Measurements from ENCODE around the gene PLCB4. TPM values are rescaled to one million over a fixed set of nuclear protein-coding genes. Genes with fewer than 3 reads are reported as not detected.

PLCB4 gene
- polyA plus RNA-seq, 1 donor (not counting 4 experiments of a cell fraction or from before 2014, with no cell fraction given), result 4.1 TPM

- Histone ChIP-seq H3K27me3 (ENCODE audit: control insufficient read depth, extremely low read depth, insufficient read depth, low read length) (no peaks in the 10 kb centered on the region), H3K4me2 (ENCODE audit: control insufficient read depth, extremely low read depth, insufficient read depth, low read depth, low read length) (no peak overlapping the region), H3K9me3 (ENCODE audit: control insufficient read depth, low read depth, low read length) (no peaks in the 10 kb centered on the region), H3K79me2 (ENCODE audit: control insufficient read depth, insufficient read depth, low read length) (no peaks in the 10 kb centered on the region), H3K4me1 (ENCODE audit: control insufficient read depth, extremely low read depth, insufficient read depth, low read length) (no peaks in the 10 kb centered on the region), H4K20me1 (ENCODE audit: control insufficient read depth, extremely low read depth, insufficient read depth, low read length) (no peaks in the 10 kb centered on the region), H2AFZ (ENCODE audit: control insufficient read depth, low read length) (no peak overlapping the region), H3K9ac (ENCODE audit: control insufficient read depth, extremely low read depth, insufficient read depth, low read length) (no peak overlapping the region), H3K9me1 (ENCODE audit: control insufficient read depth, extremely low read depth, insufficient read depth, low read length) (no peaks in the 10 kb centered on the region), H3K36me3 (ENCODE audit: control insufficient read depth in 2 of 2, extremely low read depth in 1 of 2, insufficient read depth in 2 of 2, low read length in 2 of 2) (no peaks in the 10 kb centered on the region), H3K4me3 (ENCODE audit: control insufficient read depth in 2 of 3, extremely low read depth in 1 of 3, insufficient read depth in 2 of 3, low read depth in 1 of 3, low read length in 3 of 3) (no peak overlapping the region), H3K27ac (ENCODE audit: control insufficient read depth, insufficient read depth, low read length) (no peak overlapping the region)
- FAIRE-seq (no peak), DNase-seq (ENCODE audit: low read depth, low spot score) (no peak)
- dilution Hi-C loops (cut with MboI; ENCODE audit: extremely low pct_ligation_motif_present, low sequenced_read_pairs), result no loop called here
- no peak for TF ChIP-seq EZH2 (IDR thresholded peaks at IDR 0.05; ENCODE audit: low read length)
- TF ChIP-seq CTCF (optimal IDR thresholded peaks at IDR 0.05 in 1 of 3, IDR thresholded peaks at IDR 0.05 in 1 of 3, conservative IDR thresholded peaks at IDR 0.05 in 1 of 3; ENCODE audit: extremely low read depth in 1 of 3, insufficient read depth in 2 of 3, low read length in 3 of 3), result no peak
Measured at GRCh38 chr20:9329355-9330101, 260.6 kb downstream of the PLCB4 start.

- Histone ChIP-seq H3K9me3 (ENCODE audit: control insufficient read depth, low read depth, low read length) (no peaks in the 10 kb centered on the region), H3K9ac (ENCODE audit: control insufficient read depth, extremely low read depth, insufficient read depth, low read length) (no peak overlapping the region), H3K4me3 (ENCODE audit: control insufficient read depth in 2 of 3, extremely low read depth in 1 of 3, insufficient read depth in 2 of 3, low read depth in 1 of 3, low read length in 3 of 3) (no peak overlapping the region), H3K79me2 (ENCODE audit: control insufficient read depth, insufficient read depth, low read length) (no peaks in the 10 kb centered on the region), H3K4me1 (ENCODE audit: control insufficient read depth, extremely low read depth, insufficient read depth, low read length) (no peaks in the 10 kb centered on the region), H4K20me1 (ENCODE audit: control insufficient read depth, extremely low read depth, insufficient read depth, low read length) (no peaks in the 10 kb centered on the region), H3K36me3 (ENCODE audit: control insufficient read depth in 2 of 2, extremely low read depth in 1 of 2, insufficient read depth in 2 of 2, low read length in 2 of 2) (no peaks in the 10 kb centered on the region), H3K27ac (ENCODE audit: control insufficient read depth, insufficient read depth, low read length) (no peak overlapping the region), H3K9me1 (ENCODE audit: control insufficient read depth, extremely low read depth, insufficient read depth, low read length) (no peaks in the 10 kb centered on the region), H3K27me3 (ENCODE audit: control insufficient read depth, extremely low read depth, insufficient read depth, low read length) (no peaks in the 10 kb centered on the region), H2AFZ (ENCODE audit: control insufficient read depth, low read length) (no peak overlapping the region), H3K4me2 (ENCODE audit: control insufficient read depth, extremely low read depth, insufficient read depth, low read depth, low read length) (no peak overlapping the region)
- dilution Hi-C loops (cut with MboI; ENCODE audit: extremely low pct_ligation_motif_present, low sequenced_read_pairs), result no loop called here
- no peak for DNase-seq (ENCODE audit: low read depth, low spot score)
- no peak for TF ChIP-seq CTCF (optimal IDR thresholded peaks at IDR 0.05 in 1 of 3, IDR thresholded peaks at IDR 0.05 in 1 of 3, conservative IDR thresholded peaks at IDR 0.05 in 1 of 3; ENCODE audit: extremely low read depth in 1 of 3, insufficient read depth in 2 of 3, low read length in 3 of 3)
- no peak for TF ChIP-seq EZH2 (IDR thresholded peaks at IDR 0.05; ENCODE audit: low read length)
- no peak for FAIRE-seq
Measured at GRCh38 chr20:9330151-9330550, 261.3 kb downstream of the PLCB4 start.
